Heart left ventricle (tissue), 13 donors: ENCODE measurements around the gene ADD2.

ENCODE experiments used
- POLR2A ChIP-seq, 2 donors: fragments of 450-650 bp; IDR thresholded peaks; one replicate each; pipeline ENCODE4 v1.6.1; 2017; ENCODE audit warnings: antibody characterized with exemption in 2 of 2, mild to moderate bottlenecking in 2 of 2, moderate library complexity in 2 of 2
- TF ChIP-seq, protein P1 (sequence below), 12 donors: fragments of 200-600 bp; sonication (generic) in 4 of 12; IDR thresholded peaks; one replicate each; pipeline versions ENCODE4 v1.5.0 to v1.8.0; 2018 to 2022; ENCODE audit warnings: antibody characterized with exemption in 12 of 12, mild to moderate bottlenecking in 5 of 12
- donor health status: ischemic (EF 13 %, LVEDD 7.1; RV severe dilation, severe dysfunction).
- donor health status: DM: no; HTN: yes; CAD: no.
- donor health status: DM: no; HTN: no; CAD: no.
- donor health status: ischemic (EF 25% LVEDD 6.9; RV normal size, moderate dysfunction).
- donor health status: ischemic (EF 25% LVEDD 5.7; RV mildly dilated, moderate dysfunction).
- donor health status: ischemic (EF 35%, LVEDD 5.7; RV mildly dilated, moderate dysfunction).
- donor health status: nonischemic (EF 11% LVEDD 7.7; RV severe dilation, severe dysfunction).
- donor health status: DM: yes; HTN: yes; CAD: no.
- donor health status: PGD.
- donor health status: ischemic (EF 29% LVEDD 5.4; RV normal size, mild dysfunction).
- donor health status: nonischemic (EF 23%, LVEDD 6.1; RV moderate dilation, normal function).

DNA sequence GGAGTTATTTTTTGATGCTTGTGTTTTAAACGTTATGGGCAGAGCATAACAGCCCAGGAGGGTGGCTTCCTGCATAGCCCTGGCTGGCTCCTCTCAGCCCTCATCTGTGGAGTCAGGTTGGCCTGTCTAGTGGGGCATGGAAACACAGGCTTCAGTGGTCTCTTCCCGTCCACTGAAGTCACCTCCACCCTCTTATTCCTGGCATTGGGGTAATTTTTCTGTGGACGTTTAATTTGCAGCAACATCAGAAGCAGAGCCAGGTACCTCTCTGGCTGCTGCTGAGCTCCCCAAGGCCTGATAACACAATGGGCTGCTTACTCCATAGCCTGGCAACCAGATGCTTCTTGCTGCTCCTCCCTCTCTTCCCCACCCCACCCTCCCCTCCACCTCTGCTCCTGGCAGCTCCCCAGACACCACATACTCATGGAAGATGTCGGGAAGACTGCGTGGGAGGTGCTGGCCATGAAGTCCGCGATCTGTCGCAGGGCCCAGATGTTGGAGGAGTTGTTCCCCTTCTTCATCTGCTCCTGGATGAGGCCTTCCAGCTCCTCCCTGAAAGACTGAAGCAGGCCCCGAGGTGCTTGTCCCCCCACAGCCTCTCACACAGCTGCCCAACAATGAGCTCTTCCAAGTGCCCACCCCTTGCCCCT lies 64.0 kb downstream of the ADD2 start:
- TF ChIP-seq, protein P1, sequence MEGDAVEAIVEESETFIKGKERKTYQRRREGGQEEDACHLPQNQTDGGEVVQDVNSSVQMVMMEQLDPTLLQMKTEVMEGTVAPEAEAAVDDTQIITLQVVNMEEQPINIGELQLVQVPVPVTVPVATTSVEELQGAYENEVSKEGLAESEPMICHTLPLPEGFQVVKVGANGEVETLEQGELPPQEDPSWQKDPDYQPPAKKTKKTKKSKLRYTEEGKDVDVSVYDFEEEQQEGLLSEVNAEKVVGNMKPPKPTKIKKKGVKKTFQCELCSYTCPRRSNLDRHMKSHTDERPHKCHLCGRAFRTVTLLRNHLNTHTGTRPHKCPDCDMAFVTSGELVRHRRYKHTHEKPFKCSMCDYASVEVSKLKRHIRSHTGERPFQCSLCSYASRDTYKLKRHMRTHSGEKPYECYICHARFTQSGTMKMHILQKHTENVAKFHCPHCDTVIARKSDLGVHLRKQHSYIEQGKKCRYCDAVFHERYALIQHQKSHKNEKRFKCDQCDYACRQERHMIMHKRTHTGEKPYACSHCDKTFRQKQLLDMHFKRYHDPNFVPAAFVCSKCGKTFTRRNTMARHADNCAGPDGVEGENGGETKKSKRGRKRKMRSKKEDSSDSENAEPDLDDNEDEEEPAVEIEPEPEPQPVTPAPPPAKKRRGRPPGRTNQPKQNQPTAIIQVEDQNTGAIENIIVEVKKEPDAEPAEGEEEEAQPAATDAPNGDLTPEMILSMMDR (IDR thresholded peaks at IDR 0.05), result no peak
- no peak for TF ChIP-seq POLR2A (IDR thresholded peaks at IDR 0.05)
